Activated CD8-positive, alpha-beta memory T cell treated with anti-CD3 and anti-CD28 coated beads, Interleukin-2, amount 50 U/mL, for 24 hours (primary cell): Measurements from ENCODE around the gene SLC25A33.
"Not testable (repeated sequence)": the region's sequence is repeated elsewhere in the genome, so short reads cannot be mapped to it uniquely, and the experiment has no call there.

Experiments used
- DNase-seq: peaks from one replicate; pipeline ENCODE4 v3.0.0-alpha.2; 2020; ENCODE audit errors: extremely low read depth

SLC25A33 gene, protein sequence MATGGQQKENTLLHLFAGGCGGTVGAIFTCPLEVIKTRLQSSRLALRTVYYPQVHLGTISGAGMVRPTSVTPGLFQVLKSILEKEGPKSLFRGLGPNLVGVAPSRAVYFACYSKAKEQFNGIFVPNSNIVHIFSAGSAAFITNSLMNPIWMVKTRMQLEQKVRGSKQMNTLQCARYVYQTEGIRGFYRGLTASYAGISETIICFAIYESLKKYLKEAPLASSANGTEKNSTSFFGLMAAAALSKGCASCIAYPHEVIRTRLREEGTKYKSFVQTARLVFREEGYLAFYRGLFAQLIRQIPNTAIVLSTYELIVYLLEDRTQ

DNA sequence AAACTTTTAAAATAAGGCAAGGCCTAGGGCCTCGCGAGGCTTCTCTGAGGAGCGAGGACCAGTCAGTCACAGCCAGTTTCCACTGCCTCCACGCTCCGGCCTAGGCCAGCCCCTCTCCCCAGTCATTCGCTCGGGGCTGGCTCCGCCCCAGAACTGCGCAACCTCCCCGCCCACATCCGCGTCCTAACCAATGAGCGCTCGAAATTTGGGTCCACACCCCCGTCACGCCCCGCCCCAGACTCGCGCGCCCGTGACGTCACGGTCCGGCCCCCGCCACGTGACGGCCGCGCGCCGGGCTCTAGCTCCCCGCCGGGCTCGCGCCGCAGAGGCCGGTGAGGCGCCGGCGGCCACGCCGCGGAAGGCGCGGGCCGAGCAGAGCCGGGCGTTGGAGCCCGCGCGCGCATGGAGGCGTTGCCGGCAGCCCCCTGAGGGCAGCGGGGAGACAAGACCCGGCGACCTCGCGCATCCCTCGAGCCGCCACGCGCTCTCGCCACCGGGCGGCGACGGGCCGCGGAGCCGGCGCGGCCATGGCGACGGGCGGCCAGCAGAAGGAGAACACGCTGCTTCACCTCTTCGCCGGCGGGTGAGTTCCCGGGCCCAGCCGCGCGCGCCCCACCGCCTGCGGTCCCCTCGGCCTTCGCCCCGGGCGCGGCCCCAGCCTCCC, at the start of gene SLC25A33:
Gene SLC25A33, plus strand, starts transcription at position 301 of the 664 bp plus-strand sequence. Its CDS starts 227 bp downstream, at position 528.
- peak; percentile 94 for DNase-seq

DNA sequence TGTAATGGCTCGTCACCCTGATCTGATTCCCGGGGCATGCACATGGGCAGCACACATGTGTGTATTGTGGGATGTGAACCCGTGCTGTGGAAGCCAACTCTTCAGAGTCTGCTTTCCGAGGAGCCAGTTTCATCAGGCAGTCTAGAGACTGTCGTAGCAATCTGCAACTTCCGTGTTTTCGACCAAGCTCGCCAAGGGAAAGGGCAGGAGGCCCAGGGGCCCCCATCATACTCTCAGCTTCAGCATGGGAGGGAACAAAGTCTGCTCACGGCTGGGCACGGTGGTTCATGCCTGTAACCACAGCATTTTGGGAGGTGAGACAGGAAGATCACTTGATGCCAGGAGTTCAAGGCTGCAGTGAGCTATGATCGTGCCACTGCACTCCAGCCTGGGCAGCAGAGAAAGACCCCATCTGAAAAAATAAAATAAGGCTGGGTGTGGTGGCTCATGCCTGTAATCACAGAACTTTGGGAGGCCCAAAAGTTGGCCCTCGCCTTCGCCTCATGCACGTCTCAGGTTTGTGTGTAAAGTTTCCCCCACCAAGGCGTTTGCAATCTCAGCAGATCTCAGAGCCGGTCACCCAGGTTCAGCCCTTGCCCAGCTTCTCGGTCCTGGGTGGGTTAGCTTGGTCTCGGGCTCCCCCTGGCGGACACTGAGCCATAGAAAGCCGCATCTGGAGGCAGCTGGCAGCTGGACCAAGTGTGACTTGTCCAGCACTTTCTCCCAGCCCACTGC, 48.5 kb upstream of the SLC25A33 start:
- DNase-seq = peak; percentile 64

DNA sequence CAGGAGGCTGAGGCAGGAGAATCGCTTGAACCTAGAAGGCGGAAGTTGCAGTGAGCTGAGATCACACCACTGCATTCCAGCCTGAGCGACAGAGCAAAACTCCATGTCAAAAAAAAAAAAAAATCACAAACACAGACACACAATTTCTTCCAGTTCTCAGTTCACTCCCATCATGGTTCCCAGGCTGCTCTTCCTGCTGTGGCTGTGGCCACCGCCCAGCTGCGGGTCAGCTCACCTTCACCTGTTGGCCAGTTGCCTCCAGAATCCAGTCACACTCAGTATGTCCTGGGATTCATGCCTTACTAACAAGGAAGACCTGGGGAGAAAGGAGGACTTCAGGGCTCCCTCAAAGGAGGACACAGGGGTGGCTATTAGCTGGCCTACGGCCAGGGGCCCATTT, 45.9 kb upstream of the SLC25A33 start:
- no peak for DNase-seq

DNA sequence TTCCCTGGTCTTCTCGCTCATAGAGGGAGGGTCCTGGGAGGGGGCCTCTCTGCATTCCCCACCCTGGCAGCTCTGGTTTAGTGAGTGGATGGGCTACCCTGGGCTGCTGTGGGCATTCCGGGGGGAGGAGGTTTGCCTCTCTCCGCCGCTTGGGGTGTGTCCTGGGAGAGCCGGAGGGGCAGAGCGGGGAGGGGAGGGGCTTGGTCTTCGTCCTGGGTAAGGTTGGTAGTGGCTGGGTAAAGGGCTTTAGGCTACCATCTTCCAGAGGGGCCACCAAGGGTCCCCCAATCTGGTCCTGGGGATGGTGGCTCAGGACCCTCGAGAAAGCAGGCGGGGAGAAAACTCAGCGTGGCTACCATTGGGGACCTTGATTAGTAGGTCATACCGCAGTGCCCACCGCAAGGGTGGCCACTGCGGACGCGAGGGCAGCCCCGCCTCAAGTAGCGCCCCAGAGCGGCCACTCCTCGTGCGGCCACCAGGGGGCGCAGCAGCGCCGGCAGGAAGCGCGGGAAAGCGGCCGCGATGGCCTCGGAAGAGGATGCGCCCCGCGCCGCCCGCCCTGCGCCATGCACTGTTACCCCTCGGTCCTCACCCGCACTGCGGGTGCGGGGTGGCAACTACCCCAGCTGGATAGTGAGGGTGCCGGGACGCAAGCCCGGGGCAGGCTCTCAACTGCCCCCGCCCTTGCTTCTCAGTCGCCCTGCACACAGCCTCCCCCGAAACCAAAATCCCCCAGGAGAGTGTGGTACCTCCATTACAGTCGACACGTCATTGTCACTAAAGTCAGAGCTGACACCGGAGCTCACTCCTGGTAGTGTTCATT, 44.1 kb upstream of the SLC25A33 start:
- no peak for DNase-seq

DNA sequence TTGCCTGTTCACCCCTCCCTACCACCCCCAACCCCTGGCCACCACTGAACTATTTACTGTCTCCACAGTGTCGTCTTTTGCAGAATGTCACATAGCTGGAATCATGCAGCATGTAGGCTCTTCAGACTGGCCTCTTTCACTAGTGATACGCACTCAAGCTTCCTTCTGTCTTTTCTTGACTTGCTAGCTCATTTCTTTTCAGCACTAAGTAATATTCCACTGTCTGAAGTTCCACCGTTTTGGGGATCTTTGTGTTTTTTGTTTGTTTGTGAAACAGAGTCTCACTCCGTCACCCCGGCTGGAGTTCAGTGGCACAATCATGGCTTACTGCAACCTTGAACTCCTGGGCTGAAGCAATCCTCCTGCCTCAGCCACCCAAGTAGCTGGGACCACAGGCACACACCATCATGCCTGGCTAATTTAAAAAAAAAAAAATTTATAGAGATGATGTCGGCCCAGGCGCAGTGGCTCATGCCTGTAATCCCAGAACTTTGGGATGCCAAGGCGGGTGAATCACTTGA, 43.4 kb upstream of the SLC25A33 start:
- no peak for DNase-seq

DNA sequence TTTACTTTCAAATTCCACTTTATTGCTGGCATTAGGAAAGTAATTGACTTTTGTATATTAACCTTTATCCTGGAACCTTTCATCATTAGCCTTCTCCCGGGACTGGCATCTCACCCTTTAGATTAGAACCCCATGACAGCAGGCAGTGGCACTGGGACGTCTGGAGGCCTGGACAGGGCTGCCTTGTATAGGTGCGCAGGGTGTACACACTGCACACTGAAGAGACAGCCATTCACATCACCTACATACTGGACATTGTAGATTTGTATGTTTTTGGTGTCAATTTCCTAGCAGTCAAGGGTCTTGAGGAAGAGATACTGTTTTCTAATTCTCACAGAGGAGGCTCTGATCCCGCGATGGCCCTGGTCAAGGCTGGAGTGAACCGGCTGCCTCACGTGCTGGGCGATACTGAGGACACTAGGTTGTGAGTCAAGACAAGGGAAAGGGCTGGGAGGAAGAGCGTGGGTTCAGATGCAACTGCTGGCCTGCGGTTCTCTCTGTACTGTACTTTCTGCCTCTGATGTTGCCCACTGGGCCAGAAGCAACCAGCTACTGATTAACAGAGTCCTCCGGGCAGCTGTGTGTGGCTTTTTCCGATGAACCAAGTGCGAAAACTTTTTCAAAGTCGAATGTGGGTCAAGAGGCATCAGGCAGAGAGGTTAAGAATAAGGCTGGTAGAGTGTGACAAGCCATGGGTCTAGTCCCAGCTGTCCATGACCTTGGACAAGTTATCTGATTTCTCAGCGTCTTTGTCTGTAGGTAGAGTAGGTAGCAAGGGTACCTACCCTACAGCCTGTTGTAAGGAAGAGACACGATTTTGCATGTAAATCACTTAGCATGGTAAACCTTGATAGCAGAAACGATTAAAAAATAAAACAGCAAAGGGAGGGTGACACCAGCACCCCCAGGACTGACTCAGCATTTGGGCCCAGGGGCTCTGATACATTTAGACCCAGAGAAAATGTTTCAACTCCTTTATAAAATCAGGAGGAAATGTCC, 38.2 kb upstream of the SLC25A33 start:
- no peak for DNase-seq

DNA sequence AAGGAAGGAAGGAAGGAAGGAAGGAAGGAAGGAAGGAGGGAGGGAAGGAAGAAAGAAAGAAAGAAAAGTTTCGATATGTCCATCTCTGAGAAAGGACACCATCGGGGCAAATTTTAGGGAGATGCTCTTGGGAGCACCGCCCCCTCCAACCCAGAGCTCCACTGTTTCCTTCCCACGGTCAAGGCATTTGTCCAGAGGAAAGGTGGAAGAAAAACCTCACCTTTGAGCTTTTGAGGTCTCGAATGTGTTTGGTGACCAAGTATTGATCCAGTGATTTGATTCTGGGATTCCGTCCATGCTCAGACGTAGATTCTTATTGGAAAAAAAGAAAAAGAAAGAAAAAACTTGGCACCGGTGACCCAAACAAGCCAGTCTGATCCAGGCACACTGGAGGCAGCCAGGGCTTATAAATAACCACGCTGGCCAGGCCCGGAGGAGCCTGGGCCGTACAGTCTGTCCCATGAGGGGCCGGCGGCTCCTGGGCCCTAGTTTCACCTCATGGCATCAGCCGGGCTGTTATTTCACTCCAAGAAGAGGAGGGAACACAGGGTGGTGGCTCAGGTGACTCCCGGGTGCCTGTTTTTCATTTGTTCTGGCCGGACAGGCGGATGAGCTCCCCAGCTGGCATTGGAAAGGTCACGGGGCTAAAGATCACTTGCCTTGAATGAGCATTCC, 36.1 kb upstream of the SLC25A33 start:
- DNase-seq = no peak

DNA sequence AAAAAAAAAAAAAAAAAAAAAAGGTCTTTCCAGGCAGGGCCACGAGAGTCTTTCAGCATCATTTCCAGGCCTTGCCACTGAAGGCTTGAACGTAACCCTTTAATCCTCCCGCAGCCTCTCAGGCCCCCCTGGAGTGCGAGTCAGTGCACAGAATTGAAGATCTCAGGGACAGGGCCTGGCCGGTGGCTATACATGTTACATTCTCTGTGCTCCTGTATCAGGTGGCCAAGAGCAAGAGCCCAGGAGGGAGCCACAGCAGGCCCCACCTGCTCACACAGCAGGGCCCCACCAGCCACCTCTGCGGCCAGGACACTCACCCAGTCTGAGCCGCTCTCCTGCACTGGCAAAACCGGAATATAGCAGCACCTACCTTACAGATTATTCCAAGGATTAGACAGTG, 34.1 kb upstream of the SLC25A33 start:
- DNase-seq = no peak

DNA sequence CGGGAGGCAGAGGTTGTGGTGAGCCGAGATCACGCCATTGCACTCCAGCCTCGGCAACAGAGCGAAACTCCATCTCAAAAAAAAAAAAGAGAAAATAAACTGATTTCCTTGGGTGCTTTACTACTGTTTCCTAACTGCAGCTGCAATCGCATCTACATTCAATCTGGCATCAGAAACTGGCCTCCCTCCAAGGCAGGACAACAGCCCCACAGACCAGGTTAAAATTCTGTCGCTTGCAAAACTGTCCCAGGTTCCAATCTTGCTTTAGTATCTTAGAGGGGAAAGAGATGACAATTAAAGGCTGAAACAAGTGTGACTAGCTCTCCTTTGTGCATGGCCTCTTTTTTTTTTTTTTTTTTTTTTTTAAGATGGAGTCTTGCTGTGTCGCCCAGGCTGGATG, 32.4 kb upstream of the SLC25A33 start:
- no peak for DNase-seq

DNA sequence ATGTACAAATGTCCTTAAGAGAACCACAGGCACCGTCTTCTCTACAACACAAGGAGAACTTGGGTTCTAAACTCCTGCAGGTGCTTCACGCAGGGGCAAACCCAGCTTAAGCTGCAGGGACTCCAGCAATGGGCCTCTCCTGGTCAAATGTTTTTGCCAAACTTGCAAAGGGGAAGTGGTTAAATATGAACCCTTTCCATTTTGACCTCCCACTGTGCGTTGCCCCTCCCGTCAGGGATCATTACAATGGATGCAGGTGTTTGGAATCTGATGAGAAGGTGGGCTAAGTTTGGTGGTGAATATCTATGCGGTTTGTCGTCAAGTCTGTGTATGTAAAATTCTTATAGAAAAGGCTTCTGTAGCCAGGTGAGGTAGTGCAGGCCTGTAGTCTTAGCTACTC, 29.1 kb upstream of the SLC25A33 start:
- DNase-seq = no peak

DNA sequence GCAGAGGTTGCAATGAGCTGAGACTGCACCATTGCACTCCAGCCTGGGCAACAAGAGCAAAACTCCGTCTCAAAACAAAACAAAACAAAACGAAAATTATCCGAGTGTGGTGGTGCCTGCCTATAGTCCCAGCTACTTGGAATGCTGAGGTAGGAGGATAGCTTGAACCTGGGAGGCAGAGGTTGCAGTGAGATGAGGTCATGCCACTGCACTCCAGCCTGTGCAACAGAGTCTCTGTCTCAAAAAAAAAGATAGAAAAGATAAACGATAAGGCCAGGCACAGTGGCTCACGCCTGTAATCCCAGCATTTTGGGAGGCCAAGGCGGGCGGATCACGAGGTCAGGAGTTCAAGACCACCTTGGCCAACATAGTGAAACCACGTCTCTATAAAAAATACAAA, 23.7 kb upstream of the SLC25A33 start:
- not testable (repeated sequence) for DNase-seq

DNA sequence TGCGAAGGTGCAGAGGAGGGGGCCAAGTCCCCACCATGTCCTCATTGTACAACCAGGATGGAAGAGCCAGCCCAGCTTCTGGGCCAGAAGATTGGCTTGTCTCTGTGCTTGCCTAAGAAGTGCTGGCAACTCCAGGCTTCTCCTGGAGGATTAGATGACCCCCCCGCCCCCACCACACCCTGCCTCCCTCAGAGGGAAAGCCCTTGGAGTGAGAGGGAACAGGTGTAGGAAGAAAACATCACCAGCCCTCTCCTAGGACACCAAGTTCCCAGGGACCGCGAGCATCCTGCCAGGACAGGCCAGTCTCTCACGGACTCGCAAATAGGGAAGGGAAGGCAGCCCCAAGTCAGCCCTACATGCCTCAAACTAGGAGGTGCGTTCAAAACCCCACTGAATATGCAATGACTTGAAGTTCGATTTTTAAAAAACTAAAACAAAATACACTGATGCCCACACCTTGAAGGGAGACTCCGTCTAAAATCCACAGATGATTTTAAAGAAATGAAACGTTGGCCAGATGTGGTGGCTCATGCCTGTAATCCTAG, 20.7 kb upstream of the SLC25A33 start:
- no peak for DNase-seq

DNA sequence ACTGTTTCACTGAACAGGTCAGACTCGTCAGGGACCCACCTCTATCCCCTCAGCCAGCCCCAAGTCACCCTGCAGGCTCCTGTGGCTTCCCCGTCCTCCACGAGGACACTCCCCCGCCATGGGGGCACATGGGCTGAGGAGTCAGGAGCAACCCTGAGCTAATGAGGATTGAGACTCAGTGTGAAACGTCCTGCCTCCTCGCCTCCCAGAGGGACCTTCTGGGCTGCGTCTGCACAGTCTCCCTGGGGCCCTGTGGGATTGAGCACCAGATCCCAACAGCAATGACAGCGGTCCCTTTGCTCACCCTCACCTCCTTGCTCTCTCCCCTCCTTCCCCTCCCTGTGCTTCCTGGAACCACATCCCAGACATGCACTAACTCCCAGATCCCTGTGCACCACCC, 18.9 kb upstream of the SLC25A33 start:
- DNase-seq = no peak

DNA sequence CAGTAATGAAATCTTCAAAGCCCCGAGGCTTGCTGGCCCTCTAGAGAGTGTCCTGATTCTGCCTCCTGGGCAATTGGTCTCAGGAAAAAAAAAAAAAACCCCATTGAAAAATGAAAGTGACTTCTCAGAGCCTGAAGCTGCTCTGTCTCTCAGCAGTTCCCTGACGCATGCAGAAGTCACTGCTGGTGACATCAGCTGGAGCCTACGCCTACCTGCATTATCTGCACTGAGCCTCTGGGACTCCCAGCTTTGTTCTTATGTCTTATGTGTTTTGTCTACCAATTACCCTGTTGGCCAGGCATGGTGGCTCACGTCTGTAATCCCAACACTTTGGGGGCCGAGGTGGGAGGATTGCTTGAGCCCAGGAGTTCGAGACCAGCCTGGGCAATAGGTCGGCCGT, 10.1 kb upstream of the SLC25A33 start:
- no peak for DNase-seq

DNA sequence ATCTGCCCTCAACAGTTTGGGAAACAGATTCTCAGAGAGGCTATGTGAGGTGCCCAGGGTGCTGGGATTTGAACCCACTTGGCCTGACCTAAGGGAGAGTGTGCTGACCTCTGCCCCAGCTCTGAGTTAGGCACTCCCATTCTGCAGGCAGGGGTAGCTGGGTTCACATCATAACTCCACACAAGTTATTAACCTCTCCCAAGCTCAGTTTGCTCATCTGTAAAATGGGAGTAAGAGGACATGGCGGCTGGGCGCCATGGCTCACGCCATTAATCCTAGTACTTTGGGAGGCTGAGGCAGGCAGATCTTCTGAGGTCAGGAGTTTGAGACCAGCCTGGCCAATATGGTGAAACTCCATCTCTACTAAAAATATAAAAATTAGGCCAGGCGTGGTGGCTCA, 8.9 kb upstream of the SLC25A33 start:
- DNase-seq = no peak

DNA sequence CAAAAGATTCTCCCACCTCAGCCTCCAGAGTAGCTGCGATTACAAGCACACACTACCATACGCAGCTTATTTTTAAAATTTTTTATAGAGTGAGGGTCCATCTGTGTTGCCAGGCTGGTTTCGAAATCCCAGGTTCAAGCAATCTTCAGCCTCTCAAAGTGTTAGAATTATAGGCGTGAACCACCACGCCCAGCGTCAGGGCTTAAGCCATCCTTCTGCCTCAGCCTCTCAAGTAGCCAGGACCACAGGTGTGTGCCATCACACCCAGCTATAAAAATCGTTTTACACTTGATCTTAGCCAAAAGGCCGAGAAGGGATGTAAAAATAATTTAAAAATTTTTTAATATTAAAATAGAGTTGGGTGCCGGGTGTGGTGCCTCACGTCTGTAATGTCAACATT, 4.3 kb upstream of the SLC25A33 start:
- no peak for DNase-seq

DNA sequence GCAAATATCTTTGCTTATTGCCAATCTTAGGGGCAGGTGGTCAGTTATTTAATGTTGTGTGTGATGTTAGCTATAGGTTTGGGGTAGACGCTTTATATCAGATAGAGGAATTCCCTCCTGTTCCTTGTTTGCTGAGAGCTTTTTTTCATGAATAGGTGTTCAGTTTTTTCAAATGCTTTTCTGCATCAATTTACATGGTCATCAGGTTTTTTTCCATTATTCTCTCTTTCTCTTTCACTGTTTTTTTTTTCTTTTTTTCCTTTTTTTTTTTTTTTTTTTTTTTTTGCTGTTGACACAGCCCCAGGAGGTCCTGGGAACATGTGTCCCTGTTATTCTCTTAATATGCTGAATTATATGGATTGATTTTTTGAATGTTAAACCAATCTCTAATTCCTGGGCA, 3.0 kb upstream of the SLC25A33 start:
- DNase-seq = no peak

DNA sequence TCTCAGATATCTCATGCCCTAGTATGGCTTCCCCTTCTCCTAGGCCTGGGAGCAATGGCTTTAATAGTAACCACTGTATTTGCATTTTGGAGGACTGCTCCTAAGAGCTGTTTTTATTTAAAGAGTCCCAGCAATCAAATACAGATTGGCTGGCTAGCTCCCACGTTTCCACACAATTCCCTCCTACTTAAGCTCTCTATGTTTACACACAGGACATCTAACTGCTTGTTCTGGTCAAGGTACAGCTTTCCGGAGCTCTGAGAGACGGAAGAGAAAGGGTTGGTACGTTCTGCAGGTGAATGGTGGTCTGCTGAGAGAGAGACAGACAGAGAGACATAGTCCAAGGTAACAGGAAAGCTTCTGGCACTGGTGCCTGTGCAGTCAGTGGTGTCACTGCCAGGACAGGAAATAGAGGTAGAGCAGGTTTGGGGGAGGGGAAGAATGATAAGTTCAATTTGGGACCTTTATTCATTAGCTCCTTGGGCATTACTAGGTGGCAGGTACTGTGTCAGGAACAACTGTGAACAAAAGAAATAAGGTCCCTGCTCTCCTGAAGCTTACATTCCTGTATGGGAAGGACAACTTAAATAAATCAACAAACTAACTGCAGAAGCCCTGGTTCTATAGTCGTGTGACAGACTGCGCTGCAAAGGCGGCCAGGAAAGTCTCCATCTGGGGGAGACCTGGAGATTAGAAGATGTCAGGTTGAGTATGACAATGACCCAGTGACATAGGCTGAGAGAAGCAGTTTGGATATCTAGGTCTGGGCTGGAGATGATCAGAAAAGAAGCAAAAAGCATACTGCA, 1.2 kb upstream of the SLC25A33 start:
- no peak for DNase-seq

DNA sequence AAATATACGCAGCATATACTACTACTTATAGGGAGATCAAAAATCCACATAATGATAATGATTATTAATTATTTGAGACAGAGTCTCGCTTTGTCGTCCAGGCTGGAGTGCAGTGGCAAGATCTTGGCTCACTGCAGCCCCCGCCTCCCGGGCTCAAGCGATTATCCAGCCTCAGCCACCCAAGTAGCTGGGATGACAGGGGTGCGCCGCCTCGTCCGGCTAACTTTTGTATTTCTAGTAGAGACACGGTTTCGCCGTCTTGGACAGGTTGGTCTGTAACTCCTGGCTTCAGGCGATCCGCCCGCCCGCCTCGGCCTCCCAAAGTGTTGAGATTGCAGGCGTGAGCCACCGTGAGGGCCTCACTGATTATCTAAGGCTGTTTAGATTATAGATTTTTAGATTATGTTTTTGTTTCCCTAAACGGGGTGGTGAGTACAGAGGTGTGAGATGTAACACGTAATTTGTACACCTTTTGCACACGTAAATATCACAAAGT, 548 bp upstream of the SLC25A33 start:
- DNase-seq = no peak
